ENCODE results near the gene C1orf87.

C1orf87 gene

GRCh38 chr1:60049188-60049587, 24.4 kb downstream of the C1orf87 start:
- no peak for DNase-seq (ENCODE audit: low spot score)
- no peak for TF ChIP-seq CTCF (IDR thresholded peaks at IDR 0.05; ENCODE audit: extremely low read depth, missing control alignments)

GRCh38 chr1:60044881-60045280, 28.7 kb downstream of the C1orf87 start:
- DNase-seq (ENCODE audit: low spot score) = no peak

GRCh38 chr1:60041783-60042182, 31.8 kb downstream of the C1orf87 start:
- DNase-seq (ENCODE audit: low spot score) = no peak
- no peak for TF ChIP-seq CTCF (IDR thresholded peaks at IDR 0.05; ENCODE audit: extremely low read depth, missing control alignments)

More at GRCh38 chr1:60044881-60045280, 28.7 kb downstream of the C1orf87 start:
- no peak for TF ChIP-seq CTCF (IDR thresholded peaks at IDR 0.05; ENCODE audit: extremely low read depth, missing control alignments)

- TF ChIP-seq CTCF (IDR thresholded peaks at IDR 0.05; ENCODE audit: extremely low read depth, missing control alignments) = no peak
- DNase-seq (ENCODE audit: low spot score) = no peak
Measured at GRCh38 chr1:60037669-60038068, 35.9 kb downstream of the C1orf87 start.

GRCh38 chr1:60036856-60037460, 36.6 kb downstream of the C1orf87 start:
- DNase-seq (ENCODE audit: low spot score) = no peak
- TF ChIP-seq CTCF (IDR thresholded peaks at IDR 0.05; ENCODE audit: extremely low read depth, missing control alignments) = no peak

GRCh38 chr1:60035921-60036320, 37.6 kb downstream of the C1orf87 start:
- no peak for DNase-seq (ENCODE audit: low spot score)
- no peak for TF ChIP-seq CTCF (IDR thresholded peaks at IDR 0.05; ENCODE audit: extremely low read depth, missing control alignments)

GRCh38 chr1:60034999-60035398, 38.6 kb downstream of the C1orf87 start:
- no peak for TF ChIP-seq CTCF (IDR thresholded peaks at IDR 0.05; ENCODE audit: extremely low read depth, missing control alignments)
- DNase-seq (ENCODE audit: low spot score) = no peak
